ENCODE measurements around the gene TIMM22.
"Not testable (repeated sequence)": the region's sequence is repeated elsewhere in the genome, so short reads cannot be mapped to it uniquely, and the experiment has no call there.

- TF ChIP-seq CTCF (conservative IDR thresholded peaks at IDR 0.05; ENCODE audit: low read depth, low read length); EZH2 (IDR thresholded peaks at IDR 0.05; ENCODE audit: borderline replicate concordance, low read depth, low read length, poor library complexity, severe bottlenecking): not testable (repeated sequence)
Measured at GRCh38 chr17:974778-975177, 22.2 kb upstream of the TIMM22 start.

All from A673 (cell line).